Cardiac muscle cell (in vitro differentiated cells and primary cell): ENCODE results near the gene BRD7. TPM values are rescaled to one million over a fixed set of nuclear protein-coding genes. Genes with fewer than 3 reads are reported as not detected.
A peak's percentile ranks its signal among the peaks of the same experiment; 100 is the strongest.

Experiments
- DNase-seq, 2 donors: peaks; one replicate each; pipeline versions ENCODE4 v3.0.0 to v3.0.0-alpha.2; 2010 to 2017; ENCODE audit warnings: low read depth in 1 of 2, low spot score in 1 of 2
- H3K27ac ChIP-seq: fragments of 200-600 bp; sonication (generic); 2 replicates; pipeline ENCODE4 v1.5.1; 2016
- H3K27me3 ChIP-seq: fragments of 200-600 bp; sonication (generic); 2 replicates; pipeline ENCODE4 v1.6.0; 2016; ENCODE audit warnings: control low read depth
- H3K36me3 ChIP-seq: fragments of 200-600 bp; sonication (generic); 2 replicates; pipeline ENCODE4 v1.5.1; 2016; ENCODE audit warnings: control low read depth
- H3K4me1 ChIP-seq: fragments of 200-600 bp; sonication (generic); 2 replicates; pipeline ENCODE4 v1.8.1; 2017; ENCODE audit warnings: low read depth, mild to moderate bottlenecking, mixed run types
- H3K4me3 ChIP-seq: fragments of 200-600 bp; sonication (generic); 2 replicates; pipeline ENCODE4 v1.5.1; 2016; ENCODE audit warnings: mild to moderate bottlenecking
- H3K9me3 ChIP-seq: fragments of 200-600 bp; sonication (generic); 2 replicates; pipeline ENCODE4 v1.5.1; 2017; ENCODE audit warnings: low read depth, mild to moderate bottlenecking, control low read depth
- CTCF ChIP-seq: IDR thresholded peaks from 2 replicates; pipeline ENCODE4 v1.5.1; 2012; ENCODE audit warnings: low read depth, mild to moderate bottlenecking, low read length
- polyA plus RNA-seq: library from polyadenylated mRNA; unstranded; fragments of >200 nt; fragmentation: Nextera tagmentation; extraction: Ambion mirVana; gene quantifications from 2 replicates; pipeline ENCODE4 v1.2.1, GENCODE V29; 2016
- total RNA-seq: library from RNA; depleted of rRNA; stranded (reverse); fragments of >200 nt; gene quantifications from 2 replicates; pipeline ENCODE4 v1.2.3, GENCODE V29; 2016

Gene BRD7
- total and polyA plus RNA-seq, 2 experiments from 2014 or later = 80.1 to 89.2 TPM

GRCh38 chr16:50378417-50378816 lies 9.6 kb upstream of the BRD7 start:
- no peak for DNase-seq
- H3K4me3 ChIP-seq = no peak overlapping the region
- no peak for TF ChIP-seq CTCF
- H3K27ac ChIP-seq = no peak overlapping the region
- H3K27me3 ChIP-seq = peaks cover 10% of the 10 kb centered on the region
- H3K4me1 ChIP-seq = no peaks in the 10 kb centered on the region
- no peaks in the 10 kb centered on the region for H3K36me3 ChIP-seq
- no peaks in the 10 kb centered on the region for H3K9me3 ChIP-seq

- Histone ChIP-seq H3K27me3 (peaks cover 10% of the 10 kb centered on the region), H3K4me1 (no peaks in the 10 kb centered on the region), H3K36me3 (no peaks in the 10 kb centered on the region), H3K9me3 (no peaks in the 10 kb centered on the region), H3K27ac (no peak overlapping the region), H3K4me3 (no peak overlapping the region)
- DNase-seq = no peak
- TF ChIP-seq CTCF = no peak
Measured at GRCh38 chr16:50377001-50377400, 8.2 kb upstream of the BRD7 start.

GRCh38 chr16:50373780-50374179 lies 5.0 kb upstream of the BRD7 start:
- Histone ChIP-seq H3K4me3 (no peak overlapping the region), H3K9me3 (no peaks in the 10 kb centered on the region), H3K27ac (no peak overlapping the region), H3K4me1 (peaks cover 5% of the 10 kb centered on the region), H3K27me3 (no peaks in the 10 kb centered on the region), H3K36me3 (no peaks in the 10 kb centered on the region)
- TF ChIP-seq CTCF = no peak
- DNase-seq = no peak

GRCh38 chr16:50373345-50373701 lies 4.5 kb upstream of the BRD7 start:
- H3K27me3 ChIP-seq = no peaks in the 10 kb centered on the region
- H3K4me1 ChIP-seq = peaks cover 5% of the 10 kb centered on the region
- H3K36me3 ChIP-seq = no peaks in the 10 kb centered on the region
- no peak overlapping the region for H3K27ac ChIP-seq
- no peak for DNase-seq
- no peak for TF ChIP-seq CTCF
- H3K9me3 ChIP-seq = no peaks in the 10 kb centered on the region
- no peak overlapping the region for H3K4me3 ChIP-seq

- TF ChIP-seq CTCF = no peak
- Histone ChIP-seq H3K36me3 (no peaks in the 10 kb centered on the region), H3K4me3 (no peak overlapping the region), H3K4me1 (peaks cover 5% of the 10 kb centered on the region), H3K9me3 (no peaks in the 10 kb centered on the region), H3K27ac (no peak overlapping the region), H3K27me3 (no peaks in the 10 kb centered on the region)
- peak in 1 of 2 donors; percentile 49 for DNase-seq
Measured at GRCh38 chr16:50372611-50373344, 4.0 kb upstream of the BRD7 start.
